NCI-H1694 (cell line): Measurements from ENCODE around the gene IL6.
A peak's percentile ranks its signal among the peaks of the same experiment; 100 is the strongest.
"Not testable (repeated sequence)": the region's sequence is repeated elsewhere in the genome, so short reads cannot be mapped to it uniquely, and the experiment has no call there.

Experiments
- DNase-seq: peaks from one replicate; lab custom pipeline; 2025; lab: John Stamatoyannopoulos, UW

Gene IL6

GRCh38 chr7:22703978-22704610, 22.9 kb upstream of the IL6 start:
- DNase-seq, result not testable (repeated sequence)

DNA sequence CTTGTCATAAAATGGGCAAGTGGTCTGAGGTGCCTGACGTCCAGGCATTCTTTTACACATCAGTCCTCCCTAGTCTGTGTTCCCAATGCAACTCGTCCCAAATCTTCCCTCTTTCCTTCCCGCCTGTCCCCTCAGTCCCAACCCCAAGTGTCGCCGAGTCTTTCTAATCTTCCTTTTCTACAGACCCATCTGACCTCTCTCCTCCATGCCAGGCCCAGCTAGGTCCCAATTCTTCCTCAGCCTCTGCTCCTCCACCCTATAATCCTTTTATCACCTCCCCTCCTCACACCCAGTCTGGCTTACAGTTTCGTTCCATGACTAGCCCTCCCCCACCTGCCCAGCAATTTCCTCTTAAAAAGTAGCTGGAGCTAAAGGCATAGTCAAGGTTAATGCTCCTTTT, 22.3 kb upstream of the IL6 start:
- DNase-seq, result not testable (repeated sequence)

DNA sequence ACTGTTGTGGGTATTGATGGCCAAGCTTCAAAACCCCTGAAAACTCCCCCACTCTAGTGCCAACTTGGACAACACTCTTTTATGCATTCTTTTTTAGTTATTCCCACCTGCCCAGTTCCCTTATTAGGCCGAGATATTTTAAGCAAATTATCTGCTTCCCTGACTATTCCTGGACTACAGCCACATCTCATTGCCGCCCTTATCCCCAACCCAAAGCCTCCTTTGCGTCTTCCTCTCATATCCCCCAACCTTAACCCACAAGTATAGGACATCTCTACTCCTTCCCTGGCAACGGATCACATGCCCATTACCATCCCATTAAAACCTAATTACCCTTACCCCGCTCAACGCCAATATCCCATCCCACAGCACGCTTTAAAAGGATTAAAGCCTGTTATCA, 21.1 kb upstream of the IL6 start:
- DNase-seq, result not testable (repeated sequence)

DNA sequence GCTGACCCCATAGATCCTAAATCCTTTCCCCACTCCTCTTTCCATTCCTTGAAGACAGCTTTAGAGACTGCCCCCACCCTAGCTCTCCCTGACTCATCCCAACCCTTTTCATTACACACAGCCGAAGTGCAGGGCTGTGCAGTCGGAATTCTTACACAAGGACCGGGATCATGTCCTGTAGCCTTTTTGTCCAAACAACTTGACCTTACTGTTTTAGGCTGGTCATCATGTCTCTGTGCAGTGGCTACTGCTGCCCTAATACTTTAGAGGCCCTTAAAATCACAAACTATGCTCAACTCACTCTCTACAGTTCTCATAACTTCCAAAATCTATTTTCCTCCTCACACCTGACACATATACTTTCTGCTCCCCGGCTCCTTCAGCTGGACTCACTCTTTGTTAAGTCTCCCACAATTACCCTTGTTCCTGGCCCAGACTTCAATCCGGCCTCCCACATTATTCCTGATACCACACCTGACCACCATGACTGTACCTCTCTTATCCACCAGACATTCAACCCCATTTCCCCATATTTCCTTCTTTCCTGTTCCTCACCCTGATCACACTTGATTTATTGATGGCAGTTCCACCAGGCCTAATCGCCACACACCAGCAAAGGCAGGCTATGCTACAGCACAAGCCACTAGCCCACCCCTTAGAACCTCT, 19.8 kb upstream of the IL6 start:
- not testable (repeated sequence) for DNase-seq

GRCh38 chr7:22708214-22708613, 18.8 kb upstream of the IL6 start:
- not testable (repeated sequence) for DNase-seq

GRCh38 chr7:22708677-22709061, 18.3 kb upstream of the IL6 start:
- not testable (repeated sequence) for DNase-seq

DNA sequence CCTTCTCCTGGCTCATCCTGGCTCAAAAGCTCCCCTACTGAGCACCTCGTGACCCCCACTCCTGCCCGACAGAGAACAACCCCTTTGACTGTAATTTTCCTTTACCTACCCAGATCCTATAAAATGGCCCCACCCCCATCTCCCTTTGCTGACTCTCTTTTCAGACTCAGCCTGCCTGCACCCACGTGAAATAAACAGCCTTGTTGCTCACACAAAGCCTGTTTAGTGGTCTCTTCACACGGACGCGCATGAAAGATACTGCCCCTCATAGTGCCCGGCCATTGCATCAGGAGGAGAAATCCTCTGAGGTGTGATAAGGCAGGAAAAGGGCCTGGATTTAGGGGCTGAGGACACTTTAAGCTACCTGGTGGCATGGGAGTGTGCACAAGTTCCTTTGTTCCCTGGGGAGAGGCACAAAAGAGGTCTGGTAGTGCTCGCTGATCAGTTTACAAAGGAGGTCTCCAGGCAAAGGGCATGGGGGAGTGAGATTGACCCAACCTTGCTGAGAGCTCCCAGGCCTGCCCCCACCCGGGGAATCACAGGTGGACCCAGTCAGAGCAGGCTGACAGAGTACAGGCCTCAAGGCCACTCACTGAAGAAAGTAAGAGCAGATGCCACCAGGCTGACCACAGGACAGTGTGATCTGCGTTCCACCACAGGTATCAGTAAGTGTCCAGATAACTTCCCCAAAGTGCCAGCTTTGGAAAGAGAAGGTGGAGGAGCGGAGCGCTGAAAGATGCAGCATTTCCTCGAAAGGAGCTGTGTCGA, 17.8 kb upstream of the IL6 start:
- DNase-seq, result not testable (repeated sequence)

DNA sequence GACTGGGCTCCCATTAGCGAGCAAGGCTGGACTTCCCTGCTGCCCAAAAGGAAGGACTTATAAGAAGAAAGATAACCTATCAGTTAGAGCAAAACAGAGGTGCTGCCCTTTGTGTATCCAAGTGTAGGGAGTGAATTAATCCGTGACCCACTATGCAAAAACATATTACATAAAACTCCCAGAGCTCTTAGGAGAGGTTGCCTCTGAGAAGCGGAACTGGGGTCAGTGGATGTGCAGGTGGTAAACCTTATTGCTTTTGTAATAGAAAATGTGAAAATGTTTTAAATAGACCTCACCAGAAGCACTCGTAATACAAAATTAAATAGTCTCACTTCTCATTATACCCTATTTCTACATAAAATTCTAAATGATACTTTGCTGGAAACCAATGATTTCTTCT, 17.1 kb upstream of the IL6 start:
- no peak for DNase-seq

GRCh38 chr7:22712999-22713398, 14.0 kb upstream of the IL6 start:
- DNase-seq, result no peak

- no peak for DNase-seq
Measured at GRCh38 chr7:22713463-22713862, 13.5 kb upstream of the IL6 start.

DNA sequence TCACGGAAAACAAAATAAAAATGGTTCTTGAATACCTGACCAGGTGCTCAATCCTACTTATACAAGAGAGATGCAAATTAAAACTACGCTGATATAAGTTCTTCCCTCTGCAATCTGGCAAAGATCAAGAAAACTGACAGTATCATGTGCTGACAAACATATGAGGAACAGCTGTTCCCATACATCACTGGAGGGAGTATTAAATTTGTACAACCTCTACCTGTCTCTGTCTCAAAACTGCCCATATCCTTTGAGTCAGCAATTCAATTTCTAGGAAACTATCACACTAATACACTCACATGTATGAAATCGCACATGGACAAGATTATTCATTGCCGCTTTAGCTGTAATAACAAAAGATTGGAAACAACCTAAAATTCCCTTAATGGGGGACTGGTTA, 11.0 kb upstream of the IL6 start:
- no peak for DNase-seq

GRCh38 chr7:22717760-22718159, 9.2 kb upstream of the IL6 start:
- DNase-seq, result no peak

DNA sequence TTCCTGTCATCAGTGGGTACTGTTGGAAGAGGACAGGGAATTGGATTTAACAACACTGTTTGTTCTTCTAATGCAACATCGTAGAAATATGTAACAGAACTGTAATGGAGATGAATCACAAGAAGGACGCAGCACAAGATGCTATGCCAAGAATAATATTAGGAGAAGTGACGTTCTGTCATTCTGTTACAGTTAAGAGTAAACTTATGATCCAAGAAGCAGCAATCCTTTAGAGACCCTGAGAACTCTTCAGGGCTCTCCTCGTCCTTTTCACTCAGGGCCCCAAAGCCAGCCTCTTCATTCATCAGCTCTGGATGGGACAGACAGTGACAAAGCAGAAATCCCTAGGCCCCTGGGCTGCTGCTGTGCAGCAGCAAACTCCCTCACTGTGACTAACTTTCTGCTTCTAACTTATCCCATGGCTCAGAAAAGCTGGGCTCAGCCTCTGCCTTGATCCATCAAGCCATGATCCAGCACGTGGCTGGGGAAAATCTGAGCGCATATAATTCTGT, 8.7 kb upstream of the IL6 start:
- DNase-seq, result no peak

DNA sequence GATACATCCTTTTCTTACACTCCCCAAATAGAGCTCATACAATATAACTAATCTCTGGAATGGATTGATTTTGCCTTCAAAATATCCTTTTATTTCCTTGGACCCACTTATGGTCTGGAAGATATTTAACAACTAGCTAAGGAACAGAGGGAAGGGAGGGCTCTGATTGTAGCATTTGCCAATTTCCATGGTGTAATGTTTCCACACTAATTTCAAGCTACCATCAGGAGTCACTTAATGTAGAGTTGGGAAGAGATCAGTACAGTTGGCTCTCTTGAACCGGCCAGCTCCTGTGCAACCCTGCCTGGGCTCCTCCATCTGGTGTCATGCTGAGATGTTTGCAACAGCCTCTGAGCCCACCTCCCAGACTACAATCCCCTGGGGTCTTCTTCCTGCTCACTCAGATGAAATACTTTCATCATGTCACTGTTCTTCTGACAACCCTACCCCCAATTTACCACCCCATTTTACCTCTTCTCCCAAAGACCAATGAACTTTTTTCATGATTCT, 8.0 kb upstream of the IL6 start:
- DNase-seq, result no peak

GRCh38 chr7:22720791-22721786, 5.9 kb upstream of the IL6 start:
- no peak for DNase-seq

GRCh38 chr7:22722536-22723180, 4.3 kb upstream of the IL6 start:
- no peak for DNase-seq

- DNase-seq, result no peak
Measured at GRCh38 chr7:22723181-22723601, 3.8 kb upstream of the IL6 start.

DNA sequence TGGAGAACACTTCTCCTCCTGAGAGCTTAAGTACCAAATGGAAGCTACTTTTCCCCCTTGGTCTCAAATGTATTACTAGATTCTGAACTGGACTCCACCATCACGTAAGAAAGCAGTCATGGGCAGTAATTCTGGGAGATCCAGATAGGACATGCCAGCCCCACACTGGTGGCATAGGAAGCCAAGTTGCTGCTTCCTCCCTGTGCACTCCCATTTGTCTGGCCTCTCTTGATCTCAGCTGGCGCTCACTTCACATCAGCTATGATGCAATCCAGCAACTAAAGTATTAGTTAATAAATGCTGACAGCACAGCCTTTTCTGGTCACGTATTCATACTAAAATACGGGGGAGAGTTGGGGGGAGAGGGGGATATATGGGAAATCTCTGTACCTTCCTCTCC, 3.4 kb upstream of the IL6 start:
- no peak for DNase-seq

- no peak for DNase-seq
Measured at GRCh38 chr7:22724861-22725260, 2.1 kb upstream of the IL6 start.

GRCh38 chr7:22725585-22725984, 1.4 kb upstream of the IL6 start:
- peak; percentile 65 for DNase-seq

DNA sequence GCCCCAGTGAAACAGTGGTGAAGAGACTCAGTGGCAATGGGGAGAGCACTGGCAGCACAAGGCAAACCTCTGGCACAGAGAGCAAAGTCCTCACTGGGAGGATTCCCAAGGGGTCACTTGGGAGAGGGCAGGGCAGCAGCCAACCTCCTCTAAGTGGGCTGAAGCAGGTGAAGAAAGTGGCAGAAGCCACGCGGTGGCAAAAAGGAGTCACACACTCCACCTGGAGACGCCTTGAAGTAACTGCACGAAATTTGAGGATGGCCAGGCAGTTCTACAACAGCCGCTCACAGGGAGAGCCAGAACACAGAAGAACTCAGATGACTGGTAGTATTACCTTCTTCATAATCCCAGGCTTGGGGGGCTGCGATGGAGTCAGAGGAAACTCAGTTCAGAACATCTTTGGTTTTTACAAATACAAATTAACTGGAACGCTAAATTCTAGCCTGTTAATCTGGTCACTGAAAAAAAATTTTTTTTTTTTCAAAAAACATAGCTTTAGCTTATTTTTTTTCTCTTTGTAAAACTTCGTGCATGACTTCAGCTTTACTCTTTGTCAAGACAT, 574 bp upstream of the IL6 start:
- DNase-seq, result no peak
